SJSA1 (cell line): ENCODE data around the gene DHX38. TPM values are rescaled to one million over a fixed set of nuclear protein-coding genes. Genes with fewer than 3 reads are reported as not detected.

Experiments used
- DNase-seq, 2 experiments: peaks; one replicate each; pipeline ENCODE4 v3.0.0-alpha.2; 2015 to 2020; ENCODE audit warnings: low spot score in 2 of 2, low read depth in 1 of 2
- H3K27ac ChIP-seq: fragments of 250-450 bp; sonication (Bioruptor Pico); 2 replicates; pipeline ENCODE4 v1.5.1; 2020; ENCODE audit warnings: mild to moderate bottlenecking, moderate library complexity
- H3K27me3 ChIP-seq: fragments of 250-450 bp; sonication (Bioruptor Pico); replicated peaks from 2 replicates; pipeline ENCODE4 v1.5.1; 2020; ENCODE audit warnings: mild to moderate bottlenecking, moderate library complexity
- H3K36me3 ChIP-seq: fragments of 250-450 bp; sonication (Bioruptor Pico); 2 replicates; pipeline ENCODE4 v1.5.1; 2020; ENCODE audit warnings: mild to moderate bottlenecking
- H3K4me1 ChIP-seq: fragments of 250-450 bp; sonication (Bioruptor Pico); replicated peaks from 2 replicates; pipeline ENCODE4 v1.6.1; 2021; ENCODE audit warnings: mild to moderate bottlenecking
- H3K4me3 ChIP-seq: fragments of 250-450 bp; sonication (Bioruptor Pico); 2 replicates; pipeline ENCODE4 v1.5.1; 2020; ENCODE audit warnings: mild to moderate bottlenecking
- H3K9me3 ChIP-seq: fragments of 250-450 bp; sonication (Bioruptor Pico); replicated peaks from 2 replicates; pipeline ENCODE4 v1.5.1; 2020; ENCODE audit warnings: mild to moderate bottlenecking
- total RNA-seq: library from RNA; depleted of rRNA; stranded (reverse); fragments of >200 nt; shearing (Covaris generic); gene quantifications from 2 replicates; pipeline ENCODE4 v1.2.3, GENCODE V29; 2014

DHX38 gene
- total RNA-seq, 1 experiment from 2014 or later = 67.1 TPM

- H3K4me1 ChIP-seq = no peaks in the 10 kb centered on the region
- peaks cover 40% of the 10 kb centered on the region for H3K36me3 ChIP-seq
- H3K27me3 ChIP-seq = no peaks in the 10 kb centered on the region
- DNase-seq = no peak
- 0 out of 2 replicates have a peak, but pooled peaks cover 2% of the 10 kb centered on the region for H3K9me3 ChIP-seq
- no peak overlapping the region for H3K4me3 ChIP-seq
- H3K27ac ChIP-seq = no peak overlapping the region
Observed at GRCh38 chr16:72113616-72113945, 19.9 kb downstream of the DHX38 start.

GRCh38 chr16:72120026-72120425 is 26.4 kb downstream of the DHX38 start:
- no peak overlapping the region for H3K27ac ChIP-seq
- H3K9me3 ChIP-seq = 0 out of 2 replicates have a peak, but pooled peaks cover 2% of the 10 kb centered on the region
- no peaks in the 10 kb centered on the region for H3K36me3 ChIP-seq
- H3K4me1 ChIP-seq = peaks cover 5% of the 10 kb centered on the region; the same call in 1 of the 2 replicates
- H3K27me3 ChIP-seq = no peaks in the 10 kb centered on the region
- no peak overlapping the region for H3K4me3 ChIP-seq
- DNase-seq = peak in 1 of 2 experiments; percentile 27

GRCh38 chr16:72122308-72122707 is 28.7 kb downstream of the DHX38 start:
- Histone ChIP-seq H3K4me1 (peaks cover 8% of the 10 kb centered on the region; the same call in 1 of the 2 replicates), H3K27me3 (no peaks in the 10 kb centered on the region), H3K9me3 (0 out of 2 replicates have a peak, but pooled peaks cover 2% of the 10 kb centered on the region), H3K27ac (no peak overlapping the region), H3K4me3 (no peak overlapping the region), H3K36me3 (no peaks in the 10 kb centered on the region)
- no peak for DNase-seq

- Histone ChIP-seq H3K36me3 (no peaks in the 10 kb centered on the region), H3K4me1 (peaks cover 8% of the 10 kb centered on the region; the same call in 1 of the 2 replicates), H3K27ac (no peak overlapping the region), H3K9me3 (0 out of 2 replicates have a peak, but pooled peaks cover 2% of the 10 kb centered on the region), H3K27me3 (no peaks in the 10 kb centered on the region), H3K4me3 (no peak overlapping the region)
- no peak for DNase-seq
Observed at GRCh38 chr16:72122916-72123315, 29.3 kb downstream of the DHX38 start.

- peaks cover 8% of the 10 kb centered on the region; the same call in 1 of the 2 replicates for H3K4me1 ChIP-seq
- no peaks in the 10 kb centered on the region for H3K36me3 ChIP-seq
- H3K9me3 ChIP-seq = 0 out of 2 replicates have a peak, but pooled peaks cover 2% of the 10 kb centered on the region
- H3K27me3 ChIP-seq = no peaks in the 10 kb centered on the region
- DNase-seq = no peak
- no peak overlapping the region for H3K4me3 ChIP-seq
- no peak overlapping the region for H3K27ac ChIP-seq
Observed at GRCh38 chr16:72123426-72123825, 29.8 kb downstream of the DHX38 start.

- H3K9me3 ChIP-seq = 0 out of 2 replicates have a peak, but pooled peaks cover 2% of the 10 kb centered on the region
Observed at GRCh38 chr16:72124148-72124547, 30.5 kb downstream of the DHX38 start.

GRCh38 chr16:72124761-72125634 is 31.4 kb downstream of the DHX38 start:
- peaks cover 8% of the 10 kb centered on the region; the same call in 1 of the 2 replicates for H3K4me1 ChIP-seq
- 0 out of 2 replicates have a peak, but pooled peaks cover 2% of the 10 kb centered on the region for H3K9me3 ChIP-seq
- peak; percentile 52 to 63 for DNase-seq
- no peaks in the 10 kb centered on the region for H3K27me3 ChIP-seq
- H3K27ac ChIP-seq = no peak overlapping the region
- H3K36me3 ChIP-seq = no peaks in the 10 kb centered on the region
- H3K4me3 ChIP-seq = no peak overlapping the region

More at GRCh38 chr16:72124148-72124547, 30.5 kb downstream of the DHX38 start:
- Histone ChIP-seq H3K4me1 (peaks cover 8% of the 10 kb centered on the region; the same call in 1 of the 2 replicates), H3K4me3 (no peak overlapping the region), H3K27me3 (no peaks in the 10 kb centered on the region), H3K36me3 (no peaks in the 10 kb centered on the region), H3K27ac (no peak overlapping the region)
- DNase-seq = no peak

- no peak overlapping the region for H3K27ac ChIP-seq
- H3K27me3 ChIP-seq = no peaks in the 10 kb centered on the region
- no peak overlapping the region for H3K4me3 ChIP-seq
- H3K9me3 ChIP-seq = 0 out of 2 replicates have a peak, but pooled peaks cover 2% of the 10 kb centered on the region
- H3K36me3 ChIP-seq = no peaks in the 10 kb centered on the region
- no peak for DNase-seq
- H3K4me1 ChIP-seq = peaks cover 8% of the 10 kb centered on the region; the same call in 1 of the 2 replicates
Observed at GRCh38 chr16:72125635-72126428, 32.2 kb downstream of the DHX38 start.

- Histone ChIP-seq H3K36me3 (no peaks in the 10 kb centered on the region), H3K9me3 (0 out of 2 replicates have a peak, but pooled peaks cover 2% of the 10 kb centered on the region), H3K4me1 (peaks cover 8% of the 10 kb centered on the region; the same call in 1 of the 2 replicates), H3K27me3 (no peaks in the 10 kb centered on the region), H3K27ac (no peak overlapping the region), H3K4me3 (no peak overlapping the region)
- DNase-seq = no peak
Observed at GRCh38 chr16:72126429-72126765, 32.8 kb downstream of the DHX38 start.

GRCh38 chr16:72128701-72129100 is 35.1 kb downstream of the DHX38 start:
- no peak overlapping the region for H3K27ac ChIP-seq
- H3K27me3 ChIP-seq = no peaks in the 10 kb centered on the region
- 0 out of 2 replicates have a peak, but pooled peaks cover 2% of the 10 kb centered on the region for H3K9me3 ChIP-seq
- no peaks in the 10 kb centered on the region for H3K36me3 ChIP-seq
- H3K4me3 ChIP-seq = no peak overlapping the region
- peaks cover 8% of the 10 kb centered on the region; the same call in 1 of the 2 replicates for H3K4me1 ChIP-seq
- no peak for DNase-seq

- no peaks in the 10 kb centered on the region for H3K36me3 ChIP-seq
- H3K9me3 ChIP-seq = no peaks in the 10 kb centered on the region
- peaks cover 2% of the 10 kb centered on the region; the same call in 1 of the 2 replicates for H3K4me1 ChIP-seq
- no peak for DNase-seq
- H3K27ac ChIP-seq = no peak overlapping the region
- no peak overlapping the region for H3K4me3 ChIP-seq
- H3K27me3 ChIP-seq = no peaks in the 10 kb centered on the region; the same call in 1 of the 2 replicates
Observed at GRCh38 chr16:72129976-72130656, 36.5 kb downstream of the DHX38 start.

GRCh38 chr16:72131036-72131435 is 37.4 kb downstream of the DHX38 start:
- no peaks in the 10 kb centered on the region for H3K9me3 ChIP-seq
- no peaks in the 10 kb centered on the region for H3K36me3 ChIP-seq
- DNase-seq = no peak
- H3K4me1 ChIP-seq = no peaks in the 10 kb centered on the region
- H3K27ac ChIP-seq = no peak overlapping the region
- no peaks in the 10 kb centered on the region; the same call in 1 of the 2 replicates for H3K27me3 ChIP-seq
- no peak overlapping the region for H3K4me3 ChIP-seq

- no peak for DNase-seq
- no peaks in the 10 kb centered on the region for H3K4me1 ChIP-seq
- H3K27me3 ChIP-seq = no peaks in the 10 kb centered on the region; the same call in 1 of the 2 replicates
- H3K27ac ChIP-seq = no peak overlapping the region
- no peaks in the 10 kb centered on the region for H3K9me3 ChIP-seq
- no peaks in the 10 kb centered on the region for H3K36me3 ChIP-seq
- H3K4me3 ChIP-seq = no peak overlapping the region
Observed at GRCh38 chr16:72132726-72133125, 39.1 kb downstream of the DHX38 start.
